Vagina (tissue), 2 donors: Measurements from ENCODE around the gene SMARCA4. TPM values are rescaled to one million over a fixed set of nuclear protein-coding genes. Genes with fewer than 3 reads are reported as not detected.
"Not testable (repeated sequence)": the region's sequence is repeated elsewhere in the genome, so short reads cannot be mapped to it uniquely, and the experiment has no call there.

Experiments used
- DNase-seq, 2 donors: peaks; one replicate each; pipeline ENCODE4 v3.0.0-alpha.2; 2017; ENCODE audit errors: extremely low spot score in 2 of 2
- H3K27ac ChIP-seq: fragments of 200-600 bp; sonication (generic); one replicate; pipeline ENCODE4 v1.5.1; 2019
- H3K27me3 ChIP-seq: fragments of 200-600 bp; sonication (generic); one replicate; pipeline ENCODE4 v1.5.1; 2019
- H3K36me3 ChIP-seq, 2 donors: fragments of 200-600 bp; sonication (generic); one replicate each; pipeline ENCODE4 v1.5.1; 2017 to 2019
- H3K4me1 ChIP-seq: fragments of 200-600 bp; sonication (generic); one replicate; pipeline ENCODE4 v1.5.1; 2019
- H3K4me3 ChIP-seq, 2 donors: fragments of 200-600 bp; sonication (generic); 1 replicate in 1 of 2; 2 replicates in 1 of 2; pipeline ENCODE4 v1.5.1; 2016 to 2019
- H3K9me3 ChIP-seq: fragments of 200-600 bp; sonication (generic); one replicate; pipeline ENCODE4 v1.5.1; 2019
- POLR2A ChIP-seq, 2 donors: fragments of 450-650 bp; IDR thresholded peaks; one replicate each; pipeline ENCODE4 v1.6.1; 2017; ENCODE audit warnings: antibody characterized with exemption in 2 of 2, mild to moderate bottlenecking in 2 of 2, moderate library complexity in 2 of 2
- POLR2AphosphoS5 ChIP-seq, 2 donors: sonication (generic); formaldehyde crosslinking; IDR thresholded peaks; one replicate each; pipeline ENCODE4 v1.9.0; 2017; ENCODE audit warnings: antibody characterized with exemption in 2 of 2, mild to moderate bottlenecking in 2 of 2, low read depth in 1 of 2; ENCODE audit not compliant: insufficient read depth in 1 of 2
- intact Hi-C: fragments of 100-400 bp; cut with DNase I; formaldehyde crosslinking; loops from one replicate; pipeline ENCODE4 v1.15.1; 2023
- total RNA-seq: library from RNA; depleted of rRNA; stranded (reverse); fragments of >200 nt; gene quantifications from one replicate; pipeline ENCODE4 v1.2.3, GENCODE V29; 2016
- TF ChIP-seq, protein P1 (sequence below), 3 experiments: fragments of 450-650 bp in 2 of 3; fragments of 200-600 bp in 1 of 3; sonication (generic) in 1 of 3; IDR thresholded peaks; one replicate each; pipeline ENCODE4 v1.5.1; 2017 to 2019; ENCODE audit warnings: antibody characterized with exemption in 3 of 3, mild to moderate bottlenecking in 2 of 3, moderate library complexity in 2 of 3

Gene SMARCA4
- total RNA-seq, 1 donor from 2014 or later: 90.4 TPM

DNA sequence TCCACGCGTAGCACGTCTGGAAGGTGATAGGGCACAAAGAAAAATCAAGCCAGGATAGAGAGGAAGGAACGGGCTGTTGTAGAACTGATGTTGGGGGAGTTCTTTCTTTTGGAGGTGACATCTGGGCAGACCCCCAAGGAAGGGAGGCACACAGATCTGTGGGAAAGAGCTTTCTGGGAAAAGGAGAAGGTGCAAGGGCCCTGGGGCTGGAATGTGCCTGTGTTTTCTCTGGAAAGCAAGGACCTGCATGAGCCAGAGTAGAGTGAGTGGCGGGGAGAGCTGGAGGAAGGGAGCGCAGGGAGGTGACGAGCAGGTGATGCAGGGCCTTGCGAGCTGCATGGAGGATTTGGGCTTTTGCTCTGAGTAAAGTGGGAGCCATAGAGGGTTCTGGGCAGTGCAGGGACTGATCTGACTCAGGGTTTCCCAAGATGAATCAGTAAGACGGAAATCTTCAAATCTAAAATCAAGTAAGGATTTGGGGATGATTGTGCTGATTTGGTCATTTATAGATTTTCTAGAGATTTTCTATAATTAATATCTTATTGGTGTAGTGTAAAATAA is 30.8 kb downstream of the SMARCA4 start:
- Histone ChIP-seq H3K27ac (no peak overlapping the region), H3K4me3 (no peak overlapping the region), H3K4me1 (no peaks in the 10 kb centered on the region), H3K27me3 (no peaks in the 10 kb centered on the region), H3K36me3 (peaks cover 0 to 94% of the 10 kb centered on the region in 2 donors), H3K9me3 (no peaks in the 10 kb centered on the region)
- no peak for DNase-seq
- TF ChIP-seq POLR2AphosphoS5 (IDR thresholded peaks at IDR 0.05; ENCODE audit: insufficient read depth in 1 of 2, low read depth in 1 of 2): no peak
- TF ChIP-seq POLR2A (IDR thresholded peaks at IDR 0.05): no peak
- TF ChIP-seq, protein P1, sequence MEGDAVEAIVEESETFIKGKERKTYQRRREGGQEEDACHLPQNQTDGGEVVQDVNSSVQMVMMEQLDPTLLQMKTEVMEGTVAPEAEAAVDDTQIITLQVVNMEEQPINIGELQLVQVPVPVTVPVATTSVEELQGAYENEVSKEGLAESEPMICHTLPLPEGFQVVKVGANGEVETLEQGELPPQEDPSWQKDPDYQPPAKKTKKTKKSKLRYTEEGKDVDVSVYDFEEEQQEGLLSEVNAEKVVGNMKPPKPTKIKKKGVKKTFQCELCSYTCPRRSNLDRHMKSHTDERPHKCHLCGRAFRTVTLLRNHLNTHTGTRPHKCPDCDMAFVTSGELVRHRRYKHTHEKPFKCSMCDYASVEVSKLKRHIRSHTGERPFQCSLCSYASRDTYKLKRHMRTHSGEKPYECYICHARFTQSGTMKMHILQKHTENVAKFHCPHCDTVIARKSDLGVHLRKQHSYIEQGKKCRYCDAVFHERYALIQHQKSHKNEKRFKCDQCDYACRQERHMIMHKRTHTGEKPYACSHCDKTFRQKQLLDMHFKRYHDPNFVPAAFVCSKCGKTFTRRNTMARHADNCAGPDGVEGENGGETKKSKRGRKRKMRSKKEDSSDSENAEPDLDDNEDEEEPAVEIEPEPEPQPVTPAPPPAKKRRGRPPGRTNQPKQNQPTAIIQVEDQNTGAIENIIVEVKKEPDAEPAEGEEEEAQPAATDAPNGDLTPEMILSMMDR (IDR thresholded peaks at IDR 0.05): no peak
- intact Hi-C loops: no loop called here

DNA sequence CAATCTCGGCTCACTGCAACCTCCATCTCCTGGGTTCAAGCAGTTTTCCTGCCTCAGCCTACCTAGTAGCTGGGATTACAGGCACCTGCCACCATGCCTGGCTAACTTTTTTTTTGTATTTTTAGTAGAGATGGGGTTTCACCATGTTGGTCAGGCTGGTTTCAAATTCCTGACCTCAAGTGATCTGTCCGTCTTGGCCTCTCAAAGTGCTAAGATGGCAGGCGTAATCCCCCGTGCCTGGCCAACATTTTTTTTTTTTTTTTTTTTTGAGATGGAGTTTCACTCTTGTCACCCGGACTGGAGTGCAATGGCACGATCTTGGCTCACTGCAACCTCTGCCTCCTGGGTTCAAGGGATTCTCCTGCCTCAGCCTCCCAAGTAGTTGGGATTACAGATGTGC is 31.3 kb downstream of the SMARCA4 start:
- intact Hi-C loops, H3K4me1 ChIP-seq, H3K27me3 ChIP-seq, DNase-seq, H3K27ac ChIP-seq, H3K4me3 ChIP-seq, H3K9me3 ChIP-seq: not testable (repeated sequence)
- peaks cover 0 to 94% of the 10 kb centered on the region in 2 donors for H3K36me3 ChIP-seq

DNA sequence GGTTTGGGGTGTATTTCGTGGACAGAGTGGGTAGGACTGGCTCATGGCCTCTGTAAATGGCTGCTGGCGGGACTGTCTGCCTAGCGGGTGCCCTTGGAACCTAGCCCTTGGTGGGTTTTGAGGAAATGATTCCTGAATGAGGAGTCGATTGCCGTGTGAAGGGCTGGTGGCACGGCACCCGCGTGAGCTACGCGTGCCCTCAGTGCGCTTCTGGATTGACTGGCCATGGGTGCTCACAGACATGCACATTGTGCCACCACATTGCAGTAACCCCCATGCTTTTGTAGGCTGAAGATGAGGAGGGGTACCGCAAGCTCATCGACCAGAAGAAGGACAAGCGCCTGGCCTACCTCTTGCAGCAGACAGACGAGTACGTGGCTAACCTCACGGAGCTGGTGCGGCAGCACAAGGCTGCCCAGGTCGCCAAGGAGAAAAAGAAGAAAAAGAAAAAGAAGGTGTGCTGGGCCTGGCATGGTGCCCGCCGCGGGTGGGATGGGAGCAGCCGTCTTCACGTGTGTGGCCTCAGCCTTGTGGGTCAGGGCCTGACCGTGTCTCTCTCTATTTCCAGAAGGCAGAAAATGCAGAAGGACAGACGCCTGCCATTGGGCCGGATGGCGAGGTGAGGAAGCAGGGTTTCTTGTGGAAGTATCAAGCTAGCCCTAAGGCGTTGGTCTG is 35.2 kb downstream of the SMARCA4 start:
- Histone ChIP-seq H3K27me3 (no peaks in the 10 kb centered on the region), H3K4me1 (no peaks in the 10 kb centered on the region), H3K36me3 (peaks cover 0 to 85% of the 10 kb centered on the region in 2 donors), H3K4me3 (no peak overlapping the region), H3K9me3 (no peaks in the 10 kb centered on the region), H3K27ac (no peak overlapping the region)
- intact Hi-C loops: no loop called here
- DNase-seq: no peak
- TF ChIP-seq POLR2A (IDR thresholded peaks at IDR 0.05) (no peak), POLR2AphosphoS5 (IDR thresholded peaks at IDR 0.05; ENCODE audit: insufficient read depth in 1 of 2, low read depth in 1 of 2) (no peak)
- TF ChIP-seq, protein P1 (IDR thresholded peaks at IDR 0.05): no peak

DNA sequence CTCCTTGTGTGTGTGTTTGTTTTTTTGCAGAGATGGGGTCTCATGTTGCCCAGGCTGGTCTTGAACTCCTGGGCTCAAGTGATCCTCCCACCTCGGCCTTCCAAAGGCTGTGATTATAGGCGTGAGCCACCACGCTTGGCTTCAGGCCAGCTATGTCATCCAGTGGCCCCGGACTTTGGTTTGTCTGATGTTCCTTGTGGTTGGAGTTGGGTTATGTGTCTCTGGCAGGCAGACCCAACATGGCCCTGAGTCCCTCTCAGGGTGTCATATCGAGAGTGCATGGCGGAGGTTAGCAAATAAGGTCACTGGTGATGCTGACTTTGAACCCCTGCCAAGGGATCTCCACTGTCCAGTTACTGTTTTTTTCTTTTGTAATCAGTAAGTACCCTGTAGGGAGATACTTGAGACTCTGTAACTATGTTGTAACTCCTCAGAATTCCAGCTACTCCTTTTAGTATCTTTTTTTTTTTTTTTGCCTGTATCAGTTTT is 37.3 kb downstream of the SMARCA4 start:
- Histone ChIP-seq H3K4me3 (no peak overlapping the region), H3K27ac (no peak overlapping the region), H3K36me3 (peaks cover 0 to 75% of the 10 kb centered on the region in 2 donors), H3K4me1 (no peaks in the 10 kb centered on the region), H3K9me3 (no peaks in the 10 kb centered on the region), H3K27me3 (no peaks in the 10 kb centered on the region)
- intact Hi-C loops: no loop called here
- TF ChIP-seq POLR2A (IDR thresholded peaks at IDR 0.05): no peak
- TF ChIP-seq, protein P1 (IDR thresholded peaks at IDR 0.05): no peak
- TF ChIP-seq POLR2AphosphoS5 (IDR thresholded peaks at IDR 0.05; ENCODE audit: insufficient read depth in 1 of 2, low read depth in 1 of 2): no peak
- DNase-seq: no peak

DNA sequence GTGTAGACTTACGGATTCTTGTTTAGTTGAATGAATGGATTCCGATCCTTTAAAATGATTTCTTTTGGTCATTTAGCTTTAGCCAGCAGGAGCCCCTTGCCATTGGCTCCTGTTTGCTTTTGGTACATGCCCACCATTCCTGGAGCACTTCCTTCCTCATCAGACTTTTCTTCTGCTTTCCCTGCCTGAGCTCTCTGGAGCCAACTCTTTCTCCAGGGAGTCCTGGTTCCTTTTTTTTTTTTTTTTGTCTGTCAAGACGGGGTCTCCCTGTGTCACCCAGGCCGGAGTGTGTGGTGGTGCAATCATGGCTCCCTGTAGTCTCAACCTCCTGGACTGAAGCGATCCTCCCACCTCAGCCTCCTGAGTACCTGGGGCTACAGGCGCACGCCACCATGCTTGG is 37.8 kb downstream of the SMARCA4 start:
- TF ChIP-seq, protein P1 (IDR thresholded peaks at IDR 0.05): no peak
- TF ChIP-seq POLR2AphosphoS5 (IDR thresholded peaks at IDR 0.05; ENCODE audit: insufficient read depth in 1 of 2, low read depth in 1 of 2) (no peak), POLR2A (IDR thresholded peaks at IDR 0.05) (no peak)
- DNase-seq: no peak
- Histone ChIP-seq H3K36me3 (peaks cover 0 to 75% of the 10 kb centered on the region in 2 donors), H3K4me3 (no peak overlapping the region), H3K27ac (no peak overlapping the region), H3K27me3 (no peaks in the 10 kb centered on the region), H3K4me1 (no peaks in the 10 kb centered on the region), H3K9me3 (no peaks in the 10 kb centered on the region)
- intact Hi-C loops: no loop called here
